Smooth muscle cell (in vitro differentiated cells): Measurements from ENCODE around the gene ESRRG. TPM values are rescaled to one million over a fixed set of nuclear protein-coding genes. Genes with fewer than 3 reads are reported as not detected.

Experiments used
- DNase-seq: peaks from one replicate; lab custom pipeline; 2025; ENCODE audit not compliant: unreplicated experiment; lab: John Stamatoyannopoulos, UW
- H2AFZ ChIP-seq: fragments of 200-600 bp; sonication (generic); 2 replicates; pipeline ENCODE4 v1.6.0; 2016; ENCODE audit warnings: antibody characterized with exemption, low read depth, mild to moderate bottlenecking
- H3F3A ChIP-seq: fragments of 200-600 bp; sonication (generic); 2 replicates; pipeline ENCODE4 v1.6.0; 2017; ENCODE audit warnings: antibody characterized with exemption, low read depth
- H3K27ac ChIP-seq: fragments of 200-600 bp; sonication (generic); 2 replicates; pipeline ENCODE4 v1.5.1; 2016; ENCODE audit warnings: low read depth, mild to moderate bottlenecking
- H3K27me3 ChIP-seq: fragments of 200-600 bp; sonication (generic); 2 replicates; pipeline ENCODE4 v1.6.1; 2016; ENCODE audit warnings: low read depth, mild to moderate bottlenecking
- H3K36me3 ChIP-seq: fragments of 200-600 bp; sonication (generic); 2 replicates; pipeline ENCODE4 v1.5.1; 2016; ENCODE audit warnings: low read depth
- H3K4me1 ChIP-seq: fragments of 200-600 bp; sonication (generic); 2 replicates; pipeline ENCODE4 v1.5.1; 2016; ENCODE audit warnings: low read depth
- H3K4me2 ChIP-seq: fragments of 200-600 bp; sonication (generic); 2 replicates; pipeline ENCODE4 v1.6.0; 2016; ENCODE audit warnings: mild to moderate bottlenecking
- H3K4me3 ChIP-seq: fragments of 200-600 bp; sonication (generic); 2 replicates; pipeline ENCODE4 v1.5.1; 2016; ENCODE audit warnings: mild to moderate bottlenecking
- H3K79me2 ChIP-seq: fragments of 200-600 bp; sonication (generic); 2 replicates; pipeline ENCODE4 v1.6.0; 2016; ENCODE audit warnings: low read depth, mild to moderate bottlenecking
- H3K9ac ChIP-seq: fragments of 200-600 bp; sonication (generic); 2 replicates; pipeline ENCODE4 v1.6.0; 2016; ENCODE audit warnings: low read depth
- H3K9me3 ChIP-seq: fragments of 200-600 bp; sonication (generic); replicated peaks from 2 replicates; pipeline ENCODE4 v1.5.1; 2016; ENCODE audit warnings: low read depth
- H4K20me1 ChIP-seq: fragments of 200-600 bp; sonication (generic); 2 replicates; pipeline ENCODE4 v1.6.0; 2016; ENCODE audit warnings: low read depth
- WGBS: methylation state at CpG from one replicate; pipeline ENCODE4 v1.1.7; 2016; ENCODE audit warnings: low lambda C conversion rate; 5-methylcytosine and 5-hydroxymethylcytosine counted together
- polyA plus RNA-seq: library from polyadenylated mRNA; unstranded; fragments of >200 nt; fragmentation: Nextera tagmentation; extraction: Ambion mirVana; gene quantifications from 2 replicates; pipeline ENCODE4 v1.2.1, GENCODE V29; 2016
- total RNA-seq: library from RNA; depleted of rRNA; stranded (reverse); fragments of >200 nt; gene quantifications from 2 replicates; pipeline ENCODE4 v1.2.3, GENCODE V29; 2014
- TF ChIP-seq, protein P1 (sequence below): fragments of 200-600 bp; sonication (generic); IDR thresholded peaks from 2 replicates; pipeline ENCODE4 v1.5.1; 2017; ENCODE audit warnings: borderline replicate concordance, mild to moderate bottlenecking, antibody characterized with exemption; ENCODE audit not compliant: insufficient read depth, poor library complexity, severe bottlenecking

Gene ESRRG
- total and polyA plus RNA-seq, 2 experiments from 2014 or later, result 0.26 TPM; not detected in 1

DNA sequence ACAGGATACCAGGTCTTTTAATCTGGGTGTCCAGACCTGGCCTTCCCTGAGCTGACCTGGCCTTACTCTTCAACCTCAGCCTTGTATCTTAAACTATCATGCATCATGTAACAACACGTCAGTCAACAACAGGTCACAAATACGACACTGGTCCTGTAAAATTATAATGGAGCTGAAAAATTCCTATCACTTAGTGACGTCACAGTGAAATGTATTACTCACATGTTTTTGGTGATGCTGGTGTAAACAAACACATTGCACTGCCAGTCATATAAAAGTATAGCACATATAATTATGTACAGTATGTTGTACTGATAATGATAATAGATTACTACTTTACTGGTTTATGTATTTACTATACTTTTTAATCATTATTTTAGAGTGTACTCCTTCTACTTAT lies 31.5 kb downstream of the ESRRG start:
- WGBS, result 92% methylated on average over 3 of the region's 3 CpGs
- Histone ChIP-seq H3K9ac (no peak overlapping the region), H3K9me3 (no peaks in the 10 kb centered on the region), H3K27ac (no peak overlapping the region), H3K79me2 (no peaks in the 10 kb centered on the region), H3F3A (no peaks in the 10 kb centered on the region), H3K4me3 (no peak overlapping the region), H3K4me2 (no peak overlapping the region), H3K4me1 (peaks cover 13% of the 10 kb centered on the region), H3K27me3 (no peaks in the 10 kb centered on the region), H2AFZ (no peak overlapping the region), H4K20me1 (no peaks in the 10 kb centered on the region), H3K36me3 (no peaks in the 10 kb centered on the region)
- DNase-seq, result no peak
- TF ChIP-seq, protein P1, sequence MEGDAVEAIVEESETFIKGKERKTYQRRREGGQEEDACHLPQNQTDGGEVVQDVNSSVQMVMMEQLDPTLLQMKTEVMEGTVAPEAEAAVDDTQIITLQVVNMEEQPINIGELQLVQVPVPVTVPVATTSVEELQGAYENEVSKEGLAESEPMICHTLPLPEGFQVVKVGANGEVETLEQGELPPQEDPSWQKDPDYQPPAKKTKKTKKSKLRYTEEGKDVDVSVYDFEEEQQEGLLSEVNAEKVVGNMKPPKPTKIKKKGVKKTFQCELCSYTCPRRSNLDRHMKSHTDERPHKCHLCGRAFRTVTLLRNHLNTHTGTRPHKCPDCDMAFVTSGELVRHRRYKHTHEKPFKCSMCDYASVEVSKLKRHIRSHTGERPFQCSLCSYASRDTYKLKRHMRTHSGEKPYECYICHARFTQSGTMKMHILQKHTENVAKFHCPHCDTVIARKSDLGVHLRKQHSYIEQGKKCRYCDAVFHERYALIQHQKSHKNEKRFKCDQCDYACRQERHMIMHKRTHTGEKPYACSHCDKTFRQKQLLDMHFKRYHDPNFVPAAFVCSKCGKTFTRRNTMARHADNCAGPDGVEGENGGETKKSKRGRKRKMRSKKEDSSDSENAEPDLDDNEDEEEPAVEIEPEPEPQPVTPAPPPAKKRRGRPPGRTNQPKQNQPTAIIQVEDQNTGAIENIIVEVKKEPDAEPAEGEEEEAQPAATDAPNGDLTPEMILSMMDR, result no peak

DNA sequence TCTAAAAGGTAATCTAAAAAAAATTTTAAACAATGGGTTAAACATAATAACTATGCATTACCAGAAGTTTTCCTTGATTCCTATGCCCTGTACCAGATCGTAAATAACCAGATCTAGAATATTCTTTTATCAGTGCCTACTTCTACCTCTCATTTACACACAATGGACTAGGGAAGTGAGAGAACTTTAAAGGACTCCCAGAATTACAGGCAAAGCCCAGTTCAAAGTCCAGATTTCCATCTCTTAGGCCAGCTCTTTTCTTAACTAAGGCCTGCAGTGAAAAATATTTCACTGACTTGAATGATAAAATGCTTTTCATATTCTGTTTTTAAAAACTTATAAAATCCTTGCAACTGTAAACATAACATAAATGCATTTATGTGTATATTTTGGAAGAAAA lies 32.6 kb downstream of the ESRRG start:
- no peaks in the 10 kb centered on the region for H3K36me3 ChIP-seq
- TF ChIP-seq, protein P1, result no peak
- H2AFZ ChIP-seq, result no peak overlapping the region
- H4K20me1 ChIP-seq, result no peaks in the 10 kb centered on the region
- no peak overlapping the region for H3K9ac ChIP-seq
- peaks cover 15% of the 10 kb centered on the region for H3K4me1 ChIP-seq
- no peaks in the 10 kb centered on the region for H3K79me2 ChIP-seq
- no peak overlapping the region for H3K4me2 ChIP-seq
- DNase-seq, result no peak
- no peaks in the 10 kb centered on the region for H3K27me3 ChIP-seq
- H3K4me3 ChIP-seq, result no peak overlapping the region
- H3K27ac ChIP-seq, result no peak overlapping the region
- no peaks in the 10 kb centered on the region for H3K9me3 ChIP-seq
- WGBS, result 96% methylated on average over 1 of the region's 1 CpG
- no peaks in the 10 kb centered on the region for H3F3A ChIP-seq

DNA sequence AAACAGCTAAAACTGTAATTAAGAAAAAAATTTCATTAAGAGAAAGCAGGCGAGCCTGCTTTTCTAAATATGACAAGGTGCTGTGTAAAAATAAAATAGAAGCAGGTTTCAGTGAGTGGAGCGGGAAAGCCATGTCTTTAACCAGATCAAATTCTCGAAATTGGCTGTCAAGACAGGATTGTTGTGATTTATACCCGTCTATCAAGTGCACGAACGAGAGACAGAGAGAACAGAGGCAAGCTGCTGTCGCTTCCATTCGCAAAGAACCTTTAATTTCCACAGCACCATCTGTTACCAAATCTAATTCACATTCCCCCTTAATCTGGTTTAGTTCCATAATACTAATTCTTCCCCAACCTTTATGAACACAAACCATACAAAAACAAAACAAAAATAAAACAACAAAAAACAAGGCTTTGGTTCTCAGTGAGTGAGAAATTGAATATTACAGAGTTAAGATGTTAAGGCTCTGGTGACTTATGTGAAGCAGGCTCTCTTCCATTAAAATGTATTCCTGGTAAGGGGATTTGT lies 35.0 kb downstream of the ESRRG start:
- Histone ChIP-seq H2AFZ (no peak overlapping the region), H3K79me2 (no peaks in the 10 kb centered on the region), H3K4me1 (peaks cover 15% of the 10 kb centered on the region), H4K20me1 (no peaks in the 10 kb centered on the region), H3K9ac (no peak overlapping the region), H3K9me3 (no peaks in the 10 kb centered on the region), H3K27me3 (no peaks in the 10 kb centered on the region), H3K4me3 (no peak overlapping the region), H3K27ac (no peak overlapping the region), H3F3A (no peaks in the 10 kb centered on the region), H3K36me3 (no peaks in the 10 kb centered on the region), H3K4me2 (no peak overlapping the region)
- no peak for DNase-seq
- TF ChIP-seq, protein P1, result no peak
- 85% methylated on average over 8 of the region's 8 CpGs for WGBS

DNA sequence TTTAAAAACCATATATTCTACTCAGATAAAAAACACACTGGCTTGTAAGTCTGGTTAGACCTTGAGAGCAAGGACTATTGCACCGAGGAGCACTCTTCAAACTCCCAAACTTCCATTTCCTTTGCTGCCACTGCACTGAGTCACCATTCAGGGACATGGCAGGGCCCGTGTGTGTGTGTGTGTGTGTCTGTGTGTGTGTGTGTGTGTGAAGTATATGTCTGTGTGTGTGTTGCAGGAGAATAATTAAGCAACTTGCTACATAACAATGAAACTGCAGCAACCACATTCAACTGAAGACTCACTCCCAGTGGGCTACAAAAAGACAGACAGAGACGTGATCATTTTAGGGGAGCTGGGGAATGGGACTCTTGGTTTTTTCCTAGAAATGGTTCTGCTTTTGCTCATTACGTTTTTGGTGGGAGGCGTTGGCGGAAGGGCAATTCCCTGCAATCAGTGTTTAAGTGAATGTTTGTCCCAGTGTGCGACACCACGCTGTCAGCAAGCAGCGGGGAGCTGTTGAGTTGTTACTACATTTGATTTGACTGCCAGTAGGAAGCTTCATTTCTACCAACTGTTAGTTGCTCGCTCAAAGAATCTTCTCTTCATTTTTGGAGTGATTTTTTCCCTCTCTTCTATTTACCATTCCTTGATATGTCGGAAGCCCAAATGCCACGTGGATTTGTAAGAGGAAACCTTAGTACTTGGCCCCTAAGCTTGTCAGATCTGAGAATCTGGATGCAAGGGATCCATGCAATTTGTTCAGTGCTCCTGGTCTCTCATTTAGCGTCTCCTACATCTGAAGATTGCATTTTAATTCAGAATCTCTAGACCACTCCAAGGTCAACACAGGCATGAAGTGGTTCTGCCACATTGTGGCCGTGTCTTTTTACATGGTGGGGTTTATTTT lies 36.1 kb downstream of the ESRRG start:
- no peak for DNase-seq

More for the DNA sequence above, 36.1 kb downstream of the ESRRG start:
- Histone ChIP-seq H3K4me1 (peaks cover 15% of the 10 kb centered on the region), H3K9ac (no peak overlapping the region), H2AFZ (peak overlapping the region; percentile 85), H3K36me3 (no peaks in the 10 kb centered on the region), H3K9me3 (no peaks in the 10 kb centered on the region), H3K4me3 (peak overlapping the region; percentile 36), H3F3A (no peaks in the 10 kb centered on the region), H3K79me2 (no peaks in the 10 kb centered on the region), H3K4me2 (peak overlapping the region; percentile 84), H3K27ac (no peak overlapping the region), H3K27me3 (no peaks in the 10 kb centered on the region), H4K20me1 (no peaks in the 10 kb centered on the region)
- 31% methylated on average over 14 of the region's 14 CpGs for WGBS
- TF ChIP-seq, protein P1, result no peak
